ENCODE results near the gene ZNF579. TPM values are rescaled to one million over a fixed set of nuclear protein-coding genes. Genes with fewer than 3 reads are reported as not detected.
"Not testable (repeated sequence)": the region's sequence is repeated elsewhere in the genome, so short reads cannot be mapped to it uniquely, and the experiment has no call there.

Gene ZNF579
- total RNA-seq, 1 experiment from 2014 or later: 2.1 TPM

DNA sequence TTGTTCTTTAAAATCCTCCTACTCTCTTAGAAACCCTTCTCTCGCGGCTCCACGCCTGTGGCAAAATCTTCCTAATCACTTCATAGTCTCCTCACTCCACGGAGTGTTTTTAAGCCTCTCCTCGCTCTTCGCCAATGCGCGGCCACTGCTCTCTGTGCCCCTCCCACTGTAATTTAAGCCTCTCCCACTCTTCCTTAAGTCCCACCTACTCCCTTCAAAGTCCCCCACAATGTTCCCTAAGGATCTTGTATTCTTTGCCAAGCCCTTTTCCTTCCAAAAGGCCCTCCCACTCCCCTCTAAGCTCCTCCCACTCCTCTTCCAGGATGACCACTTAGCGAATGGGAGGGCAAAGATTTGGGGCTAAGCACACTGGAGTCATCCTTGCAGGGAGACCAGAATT is 17.4 kb upstream of the ZNF579 start:
- no peak for DNase-seq (ENCODE audit: extremely low read depth, low read depth)

DNA sequence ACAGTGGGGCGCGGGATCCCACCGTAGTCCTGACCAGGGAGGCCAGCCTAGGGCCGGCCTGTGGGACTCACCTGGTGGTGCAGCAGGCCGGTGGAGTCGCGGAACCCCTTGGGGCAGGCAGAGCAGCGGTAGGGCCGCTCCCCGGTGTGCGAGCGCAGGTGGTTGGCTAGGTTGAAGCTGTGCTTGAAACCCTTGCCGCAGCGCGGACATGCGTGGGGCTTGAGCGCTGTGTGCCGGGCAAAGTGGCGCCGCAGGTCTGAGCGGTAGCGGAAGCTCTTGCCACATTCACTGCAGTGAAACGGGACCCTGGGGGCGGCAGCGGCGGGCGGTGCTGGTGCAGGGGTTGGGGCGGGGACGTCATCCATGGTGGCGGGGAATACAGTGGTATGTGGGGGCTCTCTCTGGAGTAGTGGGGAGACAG is 16.9 kb upstream of the ZNF579 start:
- no peak for DNase-seq (ENCODE audit: extremely low read depth, low read depth)

DNA sequence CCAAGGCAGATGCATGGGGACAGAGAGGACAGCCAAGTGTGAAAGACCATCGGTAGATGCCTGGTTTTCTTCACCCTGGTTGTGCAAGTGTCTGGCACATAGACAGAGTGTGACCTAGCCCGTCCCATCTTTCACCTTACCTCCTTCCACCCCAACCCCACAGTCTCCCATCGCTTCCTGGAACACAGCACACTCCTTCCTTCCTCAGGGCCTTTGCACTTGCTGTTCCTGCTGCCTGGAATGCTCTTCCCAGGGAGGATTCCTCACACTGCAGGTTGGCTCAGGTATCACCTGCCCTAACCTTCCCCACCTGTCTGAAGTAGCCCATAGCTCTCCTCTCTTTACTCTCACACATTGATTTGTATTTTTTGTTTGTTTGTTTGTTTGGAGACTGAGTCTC is 15.7 kb upstream of the ZNF579 start:
- DNase-seq (ENCODE audit: extremely low read depth, low read depth): no peak

GRCh38 chr19:55594996-55595545 is 14.4 kb upstream of the ZNF579 start:
- no peak for DNase-seq (ENCODE audit: extremely low read depth, low read depth)

DNA sequence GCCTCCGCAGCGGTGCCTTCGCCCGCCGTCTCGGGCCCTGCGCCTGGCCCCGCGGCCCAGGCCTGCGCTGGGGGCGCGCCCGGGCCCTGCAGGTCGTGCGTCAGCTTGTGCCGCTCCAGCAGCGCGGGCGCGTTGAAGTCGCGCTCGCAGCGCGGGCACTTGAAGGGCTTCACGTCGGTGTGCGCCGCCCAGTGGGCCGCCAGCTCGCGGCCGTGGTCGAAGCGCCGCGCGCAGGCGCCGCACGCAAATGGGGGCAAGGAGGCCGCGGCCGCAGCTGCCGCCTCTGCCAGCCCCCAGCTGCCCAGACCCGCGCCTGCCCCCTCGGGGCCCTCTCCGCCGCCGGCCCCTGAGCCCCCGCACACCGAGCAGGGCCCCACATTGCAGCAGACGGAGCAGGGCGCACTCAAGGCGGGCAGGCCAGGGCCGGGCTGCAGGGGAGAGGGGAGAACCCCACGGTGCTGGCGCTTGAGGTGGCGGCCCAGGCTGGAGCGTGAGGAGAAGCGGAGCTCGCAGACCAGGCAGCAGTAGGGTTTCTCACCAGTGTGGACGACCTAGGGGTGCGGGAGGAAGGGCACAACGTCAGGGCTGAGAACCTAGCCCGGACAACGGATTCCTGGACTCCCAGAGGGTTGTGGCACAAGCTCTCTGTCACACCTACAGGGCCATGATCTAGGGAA is 12.6 kb upstream of the ZNF579 start:
- DNase-seq (ENCODE audit: extremely low read depth, low read depth): no peak

DNA sequence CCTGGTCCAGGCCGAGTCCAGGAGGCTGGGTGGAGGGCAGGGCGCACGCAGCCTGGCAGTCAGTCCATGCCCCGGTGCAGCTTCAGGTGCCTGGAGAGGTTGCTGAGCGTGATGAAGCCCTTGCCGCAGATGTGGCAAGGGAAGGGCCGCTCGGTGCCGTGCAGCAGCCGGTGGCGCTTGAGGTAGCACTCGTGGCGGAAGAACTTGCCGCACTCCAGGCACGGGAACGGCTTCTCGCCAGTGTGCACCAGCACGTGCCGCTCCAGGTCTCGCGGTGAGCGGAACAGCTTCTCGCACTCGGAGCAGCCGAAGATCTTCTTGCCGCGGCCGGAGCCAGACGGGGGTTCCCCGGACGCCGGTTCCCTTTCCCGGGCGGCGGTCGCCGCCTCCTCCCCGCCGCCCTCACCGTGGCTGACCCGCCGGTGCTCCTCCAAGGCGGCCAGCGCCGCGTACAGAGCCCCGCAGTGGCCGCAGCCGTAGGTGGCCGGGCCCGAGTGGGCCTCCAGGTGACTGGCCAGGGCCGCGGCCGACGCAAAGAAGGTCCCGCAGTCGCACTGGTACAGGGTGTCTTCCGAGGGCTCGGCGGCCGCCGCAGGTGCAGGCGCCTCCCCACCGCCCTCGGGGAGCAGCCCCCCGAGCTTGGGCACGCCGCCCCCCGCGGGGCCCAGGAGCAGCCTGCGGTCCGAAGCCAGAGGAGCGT is 11.9 kb upstream of the ZNF579 start:
- no peak for DNase-seq (ENCODE audit: extremely low read depth, low read depth)

DNA sequence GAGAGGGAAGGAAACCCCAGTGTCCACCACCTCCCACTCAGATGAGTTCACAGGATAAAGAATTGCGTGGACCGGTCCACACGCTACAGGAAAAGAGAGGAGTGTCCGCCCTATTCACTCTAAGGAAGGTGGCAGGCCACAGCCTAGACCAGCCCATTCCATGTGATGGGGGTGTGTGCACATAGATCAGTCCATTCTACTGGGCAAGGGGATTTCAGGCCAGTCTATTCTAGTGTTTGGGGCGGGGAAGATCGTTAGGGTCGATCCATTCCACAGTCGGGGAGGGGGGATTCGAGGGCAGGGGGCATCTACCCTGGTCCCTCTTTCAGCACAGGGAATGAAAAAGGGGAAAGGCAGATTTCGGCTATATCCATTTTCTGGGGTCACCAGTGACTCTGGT is 10.9 kb upstream of the ZNF579 start:
- DNase-seq (ENCODE audit: extremely low read depth, low read depth): no peak

DNA sequence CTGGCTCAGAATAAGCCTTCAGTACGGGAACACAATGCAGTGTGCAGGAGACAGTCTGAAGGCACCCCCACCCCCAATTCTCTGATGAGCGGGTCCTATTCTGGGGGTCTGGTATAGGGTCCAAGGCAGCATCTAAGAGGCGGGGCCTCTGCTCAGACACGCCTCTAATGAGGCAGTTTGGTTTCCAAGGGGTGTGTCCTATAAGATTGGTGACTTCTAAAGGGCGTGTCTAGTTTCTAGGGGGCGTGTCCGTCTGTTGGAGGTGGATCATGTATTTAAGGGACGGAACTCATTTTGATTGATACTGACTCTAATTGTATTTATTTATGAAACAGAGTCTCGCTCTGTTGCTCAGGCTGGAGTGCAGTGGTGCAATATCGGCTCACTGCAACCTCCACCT is 10.0 kb upstream of the ZNF579 start:
- no peak for DNase-seq (ENCODE audit: extremely low read depth, low read depth)

DNA sequence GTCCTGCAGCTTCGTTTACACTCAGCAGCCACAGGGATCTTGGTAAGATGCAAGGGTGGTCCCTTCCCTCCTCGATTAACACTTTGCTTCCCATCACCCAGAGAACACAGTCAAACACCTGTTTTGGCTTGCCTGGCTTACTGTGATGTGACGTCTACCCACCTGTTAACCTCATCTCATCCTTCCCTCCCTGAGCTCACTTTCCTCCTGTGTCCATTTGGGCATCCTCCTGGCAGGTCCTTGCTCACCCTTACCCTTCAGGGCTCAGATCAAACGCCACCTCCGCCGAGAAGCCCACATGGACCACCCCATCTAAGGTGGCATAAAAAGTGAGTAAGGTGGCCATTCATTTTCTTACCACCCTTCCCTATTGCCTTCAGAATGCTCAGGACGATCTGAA is 9.5 kb upstream of the ZNF579 start:
- DNase-seq (ENCODE audit: extremely low read depth, low read depth): no peak

GRCh38 chr19:55588738-55589137 is 8.1 kb upstream of the ZNF579 start:
- DNase-seq (ENCODE audit: extremely low read depth, low read depth): no peak

DNA sequence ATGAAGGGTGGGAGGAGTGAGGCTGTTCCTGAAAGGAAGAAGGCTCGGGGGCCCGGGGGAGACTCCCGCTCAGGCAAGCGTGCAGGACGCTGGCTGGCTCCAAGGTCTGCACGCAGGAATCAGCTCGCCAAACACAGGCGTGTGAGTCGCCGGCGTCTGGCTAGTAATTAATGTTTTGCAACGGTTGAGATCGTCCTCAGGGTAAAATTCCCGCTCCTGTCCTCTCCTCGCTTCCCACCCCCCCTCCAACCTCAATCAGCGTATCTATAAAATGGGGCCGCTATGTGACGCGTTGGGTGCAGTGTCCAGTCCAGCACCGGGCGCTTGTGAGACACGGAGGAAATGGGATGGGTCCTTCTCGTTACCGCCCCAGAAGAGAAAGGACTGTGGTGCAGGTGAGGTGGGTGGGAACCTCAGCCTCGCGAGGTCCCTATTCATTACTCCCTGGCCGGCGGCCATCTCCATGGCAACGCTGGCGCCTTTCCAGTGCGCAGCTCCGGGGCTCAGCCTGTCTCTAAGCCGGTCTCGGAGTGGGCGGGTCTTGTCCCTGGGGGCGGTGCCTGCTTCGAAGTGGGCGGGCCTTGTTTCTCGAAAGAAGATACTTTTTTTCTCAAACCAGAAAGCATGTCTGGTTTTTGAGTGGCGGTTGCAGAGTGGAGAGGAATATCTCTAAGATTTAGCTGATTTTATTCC is 6.5 kb upstream of the ZNF579 start:
- peak; percentile 68 for DNase-seq (ENCODE audit: extremely low read depth, low read depth)

- no peak for DNase-seq (ENCODE audit: extremely low read depth, low read depth)
These were observed 5.2 kb upstream of the ZNF579 start for GRCh38 chr19:55585658-55586339.

DNA sequence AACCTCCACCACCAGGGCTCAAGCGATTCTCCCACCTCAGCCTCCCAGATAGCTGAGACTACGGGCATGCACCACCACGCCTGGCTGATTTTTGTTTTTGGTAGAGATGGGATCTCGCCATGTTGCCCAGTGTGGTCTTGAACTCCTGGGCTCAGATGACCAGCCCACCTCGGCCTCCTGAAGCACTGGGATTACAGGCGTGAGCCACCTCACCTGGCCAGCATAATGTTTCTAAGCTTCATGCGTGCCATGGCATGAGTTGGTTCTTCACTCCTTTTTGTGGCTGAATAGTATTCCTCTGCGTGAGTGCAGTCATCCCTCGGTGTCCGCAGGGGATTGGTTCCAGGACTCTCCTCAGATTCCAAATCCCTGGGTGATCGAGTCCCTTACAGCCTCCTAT is 4.2 kb upstream of the ZNF579 start:
- DNase-seq (ENCODE audit: extremely low read depth, low read depth): no peak

- DNase-seq (ENCODE audit: extremely low read depth, low read depth): not testable (repeated sequence)
These were observed 3.2 kb upstream of the ZNF579 start for GRCh38 chr19:55583897-55584296.

- DNase-seq (ENCODE audit: extremely low read depth, low read depth): not testable (repeated sequence)
These were observed 1.6 kb upstream of the ZNF579 start for GRCh38 chr19:55582284-55582683.

- no peak for DNase-seq (ENCODE audit: extremely low read depth, low read depth)
These were observed 1.2 kb upstream of the ZNF579 start for GRCh38 chr19:55581823-55582223.

DNA sequence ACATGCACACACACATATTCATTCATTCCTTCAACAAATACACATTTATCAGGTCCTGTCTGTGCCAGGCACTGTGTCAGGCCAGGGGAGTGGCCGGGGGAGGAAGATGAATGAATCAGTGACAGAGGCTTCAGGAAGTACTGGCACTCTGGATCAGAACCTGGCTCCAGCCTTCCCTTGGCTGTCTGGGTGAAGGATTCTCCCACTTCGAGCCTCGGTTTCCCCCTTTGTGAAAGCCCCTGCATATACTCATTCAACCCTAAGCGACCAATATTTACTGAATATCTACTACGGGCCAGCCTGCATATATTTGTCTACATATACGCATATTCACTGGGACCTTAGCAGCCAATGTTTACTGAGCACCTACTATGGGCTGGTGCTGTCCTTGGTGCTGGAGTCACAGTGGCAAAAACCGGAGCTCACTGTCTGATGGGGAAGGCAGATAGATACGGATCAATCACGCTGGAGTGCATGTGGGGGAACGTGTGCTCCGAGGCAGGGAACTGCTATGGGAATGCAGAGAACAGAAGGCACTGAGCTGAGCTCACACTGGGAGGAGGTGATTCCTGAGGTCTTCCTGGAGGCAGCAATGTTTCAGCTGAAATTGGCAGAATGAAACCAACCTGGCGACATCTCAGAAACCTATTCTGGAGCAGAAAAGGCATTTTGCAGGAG is 636 bp upstream of the ZNF579 start:
- DNase-seq (ENCODE audit: extremely low read depth, low read depth): no peak

GRCh38 chr19:55579766-55580621 is 654 bp downstream of the ZNF579 start:
- DNase-seq (ENCODE audit: extremely low read depth, low read depth): no peak

All from NCI-H460 (cell line).